NCI-H460 (cell line): ENCODE measurements around the gene SLC25A23. TPM values are rescaled to one million over a fixed set of nuclear protein-coding genes. Genes with fewer than 3 reads are reported as not detected.
A peak's percentile ranks its signal among the peaks of the same experiment; 100 is the strongest.
"Not testable (repeated sequence)": the region's sequence is repeated elsewhere in the genome, so short reads cannot be mapped to it uniquely, and the experiment has no call there.

ENCODE experiments used
- DNase-seq: peaks from one replicate; pipeline ENCODE4 v3.0.0-alpha.2; 2016; ENCODE audit warnings: low read depth; ENCODE audit errors: extremely low read depth
- small RNA-seq, 2 experiments: library from RNA; depleted of rRNA; stranded (forward); fragments of <200 nt; gene quantifications; one replicate each; pipeline ENCODE3, GENCODE V24; 2014
- total RNA-seq: library from RNA; depleted of rRNA; stranded (reverse); fragments of >200 nt; shearing (Covaris generic); gene quantifications from 2 replicates; pipeline ENCODE4 v1.2.3, GENCODE V29; 2014; rRNA removed

SLC25A23 gene
- total RNA-seq, 1 experiment from 2014 or later: 14.1 TPM

- DNase-seq: no peak
Measured at GRCh38 chr19:6406401-6406800, 53.2 kb downstream of the SLC25A23 start.

- DNase-seq: no peak
Measured at GRCh38 chr19:6402837-6403608, 56.6 kb downstream of the SLC25A23 start.

- no peak for DNase-seq
Measured at GRCh38 chr19:6402058-6402457, 57.5 kb downstream of the SLC25A23 start.

- not testable (repeated sequence) for DNase-seq
Measured at GRCh38 chr19:6400062-6400944, 59.3 kb downstream of the SLC25A23 start.

GRCh38 chr19:6396305-6396704 is 63.3 kb downstream of the SLC25A23 start:
- no peak for DNase-seq

GRCh38 chr19:6394831-6395230 is 64.8 kb downstream of the SLC25A23 start:
- no peak for DNase-seq

GRCh38 chr19:6393983-6394412 is 65.6 kb downstream of the SLC25A23 start:
- peak; percentile 40 for DNase-seq

- DNase-seq: peak; percentile 83
Measured at GRCh38 chr19:6393074-6393982, 66.3 kb downstream of the SLC25A23 start, which contains the start of gene GTF2F1. TSS of gene GTF2F1 (minus strand) at chr19:6393164. CDS start at chr19:6392995, 169 bp downstream.

- no peak for DNase-seq
Measured at GRCh38 chr19:6392221-6393073, 67.1 kb downstream of the SLC25A23 start.

Small RNAs within 50 kb of the gene (small RNA-seq; reads per million reads assigned to genes)
- 0 reads per million in 2 experiments for gene AC010503.2
- gene MIR6790: 0 reads per million in 2 experiments

Other genes with a start within 250 kb of the SLC25A23 start
- 14.6 and 17.8 TPM in 2 replicates for gene MLLT1, start 179.8 kb downstream of the SLC25A23 start, total RNA-seq
- not detected in 2 replicates for gene ACER1, start 126.2 kb downstream of the SLC25A23 start, total RNA-seq
- gene CLPP, start 98.3 kb downstream of the SLC25A23 start, total RNA-seq: 61.2 and 64.7 TPM in 2 replicates
- gene ALKBH7, start 87.0 kb downstream of the SLC25A23 start, total RNA-seq: 11.9 and 18.4 TPM in 2 replicates
- gene PSPN, start 83.9 kb downstream of the SLC25A23 start, total RNA-seq: 1.1 and 5.3 TPM in 2 replicates
- 39.3 and 44.1 TPM in 2 replicates for gene GTF2F1, start 66.6 kb downstream of the SLC25A23 start, total RNA-seq
- 73.6 and 92.4 TPM in 2 replicates for gene KHSRP, start 35.0 kb downstream of the SLC25A23 start, total RNA-seq
- not detected in 2 replicates for gene SLC25A41, start 26.0 kb downstream of the SLC25A23 start, total RNA-seq
- gene CRB3, start 4.5 kb upstream of the SLC25A23 start, total RNA-seq: 0.20 TPM in 1 of 2 replicates, not detected in the other
- gene DENND1C, start 22.0 kb upstream of the SLC25A23 start, total RNA-seq: 0.17 and 0.29 TPM in 2 replicates
- gene TUBB4A, start 42.5 kb upstream of the SLC25A23 start, total RNA-seq: 4.4 and 6.5 TPM in 2 replicates
- gene TNFSF9, start 71.2 kb upstream of the SLC25A23 start, total RNA-seq: 35.4 and 40.4 TPM in 2 replicates
- gene CD70, start 131.4 kb upstream of the SLC25A23 start, total RNA-seq: 136 and 144 TPM in 2 replicates
- not detected in 2 replicates for gene TNFSF14, start 210.4 kb upstream of the SLC25A23 start, total RNA-seq